Measurements from ENCODE around the gene ZNF385D. TPM values are rescaled to one million over a fixed set of nuclear protein-coding genes. Genes with fewer than 3 reads are reported as not detected.

The ZNF385D gene
- total and polyA plus RNA-seq, 3 experiments from 2014 or later: not detected

GRCh38 chr3:21462141-21462540, 288.9 kb downstream of the ZNF385D start:
- Mint-ChIP-seq H3K36me3 (no peaks in the 10 kb centered on the region), H3K9me3 (peaks cover 5 to 21% (median 6%) of the 10 kb centered on the region in 5 donors), H3K27me3 (no peaks in the 10 kb centered on the region), H3K4me3 (no peak overlapping the region), H3K27ac (no peak overlapping the region), H3K4me1 (no peaks in the 10 kb centered on the region)
- Histone ChIP-seq H3K27me3 (ENCODE audit: insufficient read depth, low read length, poor library complexity, severe bottlenecking) (no peaks in the 10 kb centered on the region), H3K27ac (ENCODE audit: low read depth, low read length) (no peak overlapping the region), H3K4me1 (ENCODE audit: insufficient read depth, low read length) (no peaks in the 10 kb centered on the region), H3K9me3 (ENCODE audit: low read length) (no peaks in the 10 kb centered on the region), H3K36me3 (ENCODE audit: insufficient read depth, low read length) (no peaks in the 10 kb centered on the region), H3K4me3 (ENCODE audit: low read length) (no peak overlapping the region)
- CTCF ChIA-PET: no interaction called here
- DNase-seq: no peak
- POLR2A ChIA-PET: no interaction called here

DNA sequence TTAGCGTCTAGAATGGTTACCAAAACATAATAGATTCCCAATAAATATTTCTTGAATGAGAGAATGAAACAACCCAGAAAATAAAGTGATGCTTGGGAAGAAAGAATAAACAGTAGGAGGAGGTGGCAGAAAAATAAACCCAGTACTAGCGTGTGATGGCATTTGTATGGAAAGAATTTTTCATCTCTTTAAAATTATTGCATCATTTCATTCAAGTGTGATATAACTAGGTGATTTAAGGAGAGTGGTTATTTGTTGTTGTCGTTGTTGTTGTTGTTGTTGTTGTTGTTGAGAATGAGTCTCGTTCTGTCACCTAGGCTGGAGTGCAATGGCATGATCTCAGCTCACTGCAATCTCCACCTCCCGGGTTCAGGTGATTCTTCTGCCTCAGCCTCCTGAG, 293.9 kb downstream of the ZNF385D start:
- no peaks in the 10 kb centered on the region for H3K4me1 ChIP-seq (ENCODE audit: insufficient read depth, low read length)
- CTCF ChIA-PET: no interaction called here
- H3K9me3 Mint-ChIP-seq: peaks cover under 1 to 16% (median 6%) of the 10 kb centered on the region in 5 donors
- H3K27ac ChIP-seq (ENCODE audit: low read depth, low read length): no peak overlapping the region
- no peak overlapping the region for H3K4me3 ChIP-seq (ENCODE audit: low read length)
- H3K36me3 Mint-ChIP-seq: no peaks in the 10 kb centered on the region
- no peak for DNase-seq
- H3K4me1 Mint-ChIP-seq: no peaks in the 10 kb centered on the region
- H3K27me3 ChIP-seq (ENCODE audit: insufficient read depth, low read length, poor library complexity, severe bottlenecking): no peaks in the 10 kb centered on the region
- POLR2A ChIA-PET: no interaction called here
- no peak overlapping the region for H3K4me3 Mint-ChIP-seq
- no peak overlapping the region for H3K27ac Mint-ChIP-seq
- H3K27me3 Mint-ChIP-seq: no peaks in the 10 kb centered on the region
- no peaks in the 10 kb centered on the region for H3K9me3 ChIP-seq (ENCODE audit: low read length)
- no peaks in the 10 kb centered on the region for H3K36me3 ChIP-seq (ENCODE audit: insufficient read depth, low read length)

DNA sequence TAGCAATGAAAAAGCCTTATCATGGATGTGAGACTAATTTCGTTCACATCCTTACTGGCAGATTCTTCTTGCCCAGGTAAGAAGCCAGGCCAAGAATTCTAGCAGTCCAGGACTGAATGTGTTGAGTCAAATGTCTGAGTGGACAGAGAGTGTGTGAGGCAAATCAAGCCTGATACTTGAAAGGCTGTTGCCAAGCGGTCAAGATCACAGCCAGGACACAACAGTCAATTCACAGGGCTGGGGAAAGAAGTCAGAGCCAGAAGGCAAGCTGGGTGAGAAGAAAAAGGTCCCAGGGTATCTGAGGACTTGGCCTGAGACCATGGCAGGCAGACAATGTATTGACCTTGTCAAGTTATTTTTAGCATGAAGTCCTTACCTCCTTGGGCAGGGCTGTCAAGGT, 301.3 kb downstream of the ZNF385D start:
- H3K27me3 ChIP-seq (ENCODE audit: insufficient read depth, low read length, poor library complexity, severe bottlenecking): no peaks in the 10 kb centered on the region
- POLR2A ChIA-PET: no interaction called here
- Mint-ChIP-seq H3K27me3 (no peaks in the 10 kb centered on the region), H3K36me3 (no peaks in the 10 kb centered on the region), H3K27ac (no peak overlapping the region), H3K4me1 (no peaks in the 10 kb centered on the region), H3K4me3 (no peak overlapping the region), H3K9me3 (peaks cover 0 to 23% (median 14%) of the 10 kb centered on the region in 5 donors)
- no peaks in the 10 kb centered on the region for H3K9me3 ChIP-seq (ENCODE audit: low read length)
- H3K4me1 ChIP-seq (ENCODE audit: insufficient read depth, low read length): no peaks in the 10 kb centered on the region
- H3K27ac ChIP-seq (ENCODE audit: low read depth, low read length): no peak overlapping the region
- H3K4me3 ChIP-seq (ENCODE audit: low read length): no peak overlapping the region
- CTCF ChIA-PET: no interaction called here
- DNase-seq: no peak
- no peaks in the 10 kb centered on the region for H3K36me3 ChIP-seq (ENCODE audit: insufficient read depth, low read length)

DNA sequence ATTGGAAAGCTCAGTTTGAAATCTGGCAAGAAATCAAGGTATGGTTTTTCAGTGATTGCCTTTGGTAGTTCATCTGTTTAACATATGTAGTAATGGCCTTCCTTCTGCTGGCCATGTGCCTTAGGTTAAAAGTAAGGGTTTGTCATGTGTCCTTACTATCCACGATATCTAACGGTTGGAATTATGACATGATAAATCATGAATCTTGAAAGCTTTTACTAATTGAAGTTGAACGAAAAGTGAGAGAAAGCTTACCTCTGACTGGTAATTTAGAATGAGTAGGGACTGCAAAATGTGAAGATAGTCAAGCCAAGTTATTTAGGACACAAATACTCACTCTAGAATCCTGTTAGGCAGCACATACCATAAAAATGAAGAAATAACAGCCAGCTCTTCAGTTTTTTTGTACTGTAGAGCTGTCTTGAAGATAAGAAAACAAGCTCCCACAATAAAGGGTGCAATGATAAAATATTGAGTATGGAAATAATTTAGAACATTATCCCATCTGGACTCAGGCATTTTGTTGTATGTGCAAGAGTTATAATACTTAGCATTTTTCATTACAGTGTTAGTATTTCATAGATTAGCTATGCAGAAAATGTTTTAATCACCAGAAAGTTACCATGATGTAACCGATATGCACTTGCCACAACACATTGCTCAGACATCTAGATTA, 303.4 kb downstream of the ZNF385D start:
- Histone ChIP-seq H3K36me3 (ENCODE audit: insufficient read depth, low read length) (no peaks in the 10 kb centered on the region), H3K9me3 (ENCODE audit: low read length) (no peaks in the 10 kb centered on the region), H3K27ac (ENCODE audit: low read depth, low read length) (no peak overlapping the region), H3K4me1 (ENCODE audit: insufficient read depth, low read length) (no peaks in the 10 kb centered on the region), H3K4me3 (ENCODE audit: low read length) (no peak overlapping the region), H3K27me3 (ENCODE audit: insufficient read depth, low read length, poor library complexity, severe bottlenecking) (no peaks in the 10 kb centered on the region)
- H3K4me3 Mint-ChIP-seq: no peak overlapping the region
- H3K4me1 Mint-ChIP-seq: no peaks in the 10 kb centered on the region
- no peak for DNase-seq
- ChIA-PET CTCF (no interaction called here), POLR2A (no interaction called here)
- H3K36me3 Mint-ChIP-seq: no peaks in the 10 kb centered on the region
- H3K27me3 Mint-ChIP-seq: no peaks in the 10 kb centered on the region
- no peak overlapping the region for H3K27ac Mint-ChIP-seq
- H3K9me3 Mint-ChIP-seq: peaks cover 0 to 28% (median 12%) of the 10 kb centered on the region in 5 donors

DNA sequence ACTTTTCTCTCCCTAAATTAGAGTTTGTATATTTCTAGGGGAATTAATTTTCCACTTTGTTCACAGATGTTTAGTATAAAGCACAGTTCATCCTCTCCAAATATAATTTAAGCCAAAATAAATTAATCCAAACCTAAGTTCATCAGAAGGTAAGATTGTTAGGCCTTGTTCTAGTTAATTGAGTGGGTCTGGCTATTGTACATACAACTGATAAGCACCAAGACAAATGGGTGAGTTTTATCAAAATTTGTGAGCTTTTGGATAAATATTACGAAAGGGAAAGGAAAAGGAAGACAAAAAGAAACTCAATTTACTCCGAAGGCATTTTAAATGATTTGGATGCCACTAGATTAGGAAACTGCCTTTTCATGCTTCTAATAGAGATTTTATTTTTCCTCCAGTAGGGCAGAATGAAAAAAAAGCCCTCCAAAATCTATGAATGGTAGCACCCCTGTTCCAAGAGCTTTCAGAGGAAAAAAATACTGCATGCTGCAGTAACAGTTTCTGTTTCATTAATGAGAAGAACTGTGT, 304.0 kb downstream of the ZNF385D start:
- Histone ChIP-seq H3K27ac (ENCODE audit: low read depth, low read length) (no peak overlapping the region), H3K27me3 (ENCODE audit: insufficient read depth, low read length, poor library complexity, severe bottlenecking) (no peaks in the 10 kb centered on the region), H3K36me3 (ENCODE audit: insufficient read depth, low read length) (no peaks in the 10 kb centered on the region), H3K4me3 (ENCODE audit: low read length) (no peak overlapping the region), H3K4me1 (ENCODE audit: insufficient read depth, low read length) (no peaks in the 10 kb centered on the region), H3K9me3 (ENCODE audit: low read length) (no peaks in the 10 kb centered on the region)
- H3K27me3 Mint-ChIP-seq: no peaks in the 10 kb centered on the region
- no peaks in the 10 kb centered on the region for H3K36me3 Mint-ChIP-seq
- ChIA-PET CTCF (no interaction called here), POLR2A (no interaction called here)
- no peak overlapping the region for H3K4me3 Mint-ChIP-seq
- DNase-seq: no peak
- H3K27ac Mint-ChIP-seq: no peak overlapping the region
- no peaks in the 10 kb centered on the region for H3K4me1 Mint-ChIP-seq
- peaks cover 0 to 28% (median 10%) of the 10 kb centered on the region in 5 donors for H3K9me3 Mint-ChIP-seq

- DNase-seq: no peak
- ChIA-PET CTCF (no interaction called here), POLR2A (no interaction called here)
- Histone ChIP-seq H3K4me3 (ENCODE audit: low read length) (no peak overlapping the region), H3K9me3 (ENCODE audit: low read length) (no peaks in the 10 kb centered on the region), H3K27ac (ENCODE audit: low read depth, low read length) (no peak overlapping the region), H3K4me1 (ENCODE audit: insufficient read depth, low read length) (no peaks in the 10 kb centered on the region), H3K36me3 (ENCODE audit: insufficient read depth, low read length) (no peaks in the 10 kb centered on the region), H3K27me3 (ENCODE audit: insufficient read depth, low read length, poor library complexity, severe bottlenecking) (no peaks in the 10 kb centered on the region)
- Mint-ChIP-seq H3K4me3 (no peak overlapping the region), H3K27ac (no peak overlapping the region), H3K4me1 (no peaks in the 10 kb centered on the region), H3K27me3 (no peaks in the 10 kb centered on the region), H3K9me3 (peaks cover 0 to 31% (median 7%) of the 10 kb centered on the region in 5 donors), H3K36me3 (no peaks in the 10 kb centered on the region)
Observed at GRCh38 chr3:21446027-21446426, 305.0 kb downstream of the ZNF385D start.

GRCh38 chr3:21441821-21442220, 309.2 kb downstream of the ZNF385D start:
- H3K4me3 ChIP-seq (ENCODE audit: low read length): no peak overlapping the region
- Mint-ChIP-seq H3K27ac (no peak overlapping the region), H3K4me3 (no peak overlapping the region), H3K36me3 (no peaks in the 10 kb centered on the region), H3K4me1 (no peaks in the 10 kb centered on the region), H3K27me3 (no peaks in the 10 kb centered on the region), H3K9me3 (peaks cover 1 to 30% (median 9%) of the 10 kb centered on the region in 5 donors)
- H3K36me3 ChIP-seq (ENCODE audit: insufficient read depth, low read length): no peaks in the 10 kb centered on the region
- no peak overlapping the region for H3K27ac ChIP-seq (ENCODE audit: low read depth, low read length)
- H3K9me3 ChIP-seq (ENCODE audit: low read length): no peaks in the 10 kb centered on the region
- CTCF ChIA-PET: no interaction called here
- no peaks in the 10 kb centered on the region for H3K27me3 ChIP-seq (ENCODE audit: insufficient read depth, low read length, poor library complexity, severe bottlenecking)
- DNase-seq: no peak
- POLR2A ChIA-PET: no interaction called here
- H3K4me1 ChIP-seq (ENCODE audit: insufficient read depth, low read length): no peaks in the 10 kb centered on the region

- Mint-ChIP-seq H3K36me3 (no peaks in the 10 kb centered on the region), H3K4me3 (no peak overlapping the region), H3K4me1 (no peaks in the 10 kb centered on the region), H3K27ac (no peak overlapping the region), H3K27me3 (no peaks in the 10 kb centered on the region), H3K9me3 (peaks cover 0 to 26% (median 4%) of the 10 kb centered on the region in 5 donors)
- no peaks in the 10 kb centered on the region for H3K4me1 ChIP-seq (ENCODE audit: insufficient read depth, low read length)
- H3K27ac ChIP-seq (ENCODE audit: low read depth, low read length): no peak overlapping the region
- no peaks in the 10 kb centered on the region for H3K27me3 ChIP-seq (ENCODE audit: insufficient read depth, low read length, poor library complexity, severe bottlenecking)
- POLR2A ChIA-PET: no interaction called here
- H3K36me3 ChIP-seq (ENCODE audit: insufficient read depth, low read length): no peaks in the 10 kb centered on the region
- CTCF ChIA-PET: no interaction called here
- H3K4me3 ChIP-seq (ENCODE audit: low read length): no peak overlapping the region
- no peaks in the 10 kb centered on the region for H3K9me3 ChIP-seq (ENCODE audit: low read length)
- DNase-seq: no peak
Observed at GRCh38 chr3:21436835-21437234, 314.2 kb downstream of the ZNF385D start.
